Endodermal cell (in vitro differentiated cells): ENCODE data around the gene CHAF1A. TPM values are rescaled to one million over a fixed set of nuclear protein-coding genes. Genes with fewer than 3 reads are reported as not detected.

Experiments used
- DNase-seq: peaks from one replicate; pipeline ENCODE4 v3.0.0-alpha.2; 2017
- H3K27ac ChIP-seq: 2 replicates; pipeline ENCODE4 v1.5.1; 2013; ENCODE audit warnings: mild to moderate bottlenecking, low read depth, low read length, moderate library complexity
- H3K27me3 ChIP-seq: 2 replicates; pipeline ENCODE4 v1.6.1; 2013; ENCODE audit warnings: mild to moderate bottlenecking, low read length, moderate library complexity; ENCODE audit not compliant: insufficient read depth, control insufficient read depth, poor library complexity, severe bottlenecking
- H3K36me3 ChIP-seq: 2 replicates; pipeline ENCODE4 v1.7.0; 2013; ENCODE audit warnings: mild to moderate bottlenecking, low read length, moderate library complexity; ENCODE audit not compliant: control insufficient read depth, insufficient read depth
- H3K4me1 ChIP-seq: one replicate; pipeline ENCODE4 v1.7.0; 2013; ENCODE audit warnings: low read length; ENCODE audit not compliant: control insufficient read depth, insufficient read depth
- H3K4me3 ChIP-seq: 2 replicates; pipeline ENCODE4 v1.5.1; 2013; ENCODE audit warnings: mild to moderate bottlenecking, low read length, moderate library complexity
- H3K9ac ChIP-seq: 2 replicates; pipeline ENCODE4 v1.6.1; 2013; ENCODE audit warnings: mild to moderate bottlenecking, low read length, moderate library complexity; ENCODE audit not compliant: poor library complexity, severe bottlenecking; ENCODE audit errors: extremely low read depth
- H3K9me3 ChIP-seq: 2 replicates; pipeline ENCODE4 v1.6.1; 2013; ENCODE audit warnings: mild to moderate bottlenecking, low read length, moderate library complexity; ENCODE audit not compliant: control insufficient read depth
- H3K27ac Mint-ChIP-seq: 2 replicates; pipeline ENCODE4 v1.8.0; 2020; ENCODE audit warnings: mixed read lengths
- H3K27me3 Mint-ChIP-seq: 2 replicates; pipeline ENCODE4 v1.8.0; 2021; ENCODE audit warnings: mild to moderate bottlenecking, mixed read lengths; ENCODE audit not compliant: insufficient read depth
- H3K36me3 Mint-ChIP-seq: 2 replicates; pipeline ENCODE4 v1.8.0; 2020; ENCODE audit warnings: low read depth, mixed read lengths
- H3K4me1 Mint-ChIP-seq: 2 replicates; pipeline ENCODE4 v1.8.0; 2020; ENCODE audit warnings: mixed read lengths
- H3K4me3 Mint-ChIP-seq: 2 replicates; pipeline ENCODE4 v1.8.0; 2020; ENCODE audit warnings: mild to moderate bottlenecking, moderate library complexity, mixed read lengths
- H3K9me3 Mint-ChIP-seq: 2 replicates; pipeline ENCODE4 v1.8.0; 2020; ENCODE audit warnings: mild to moderate bottlenecking, mixed read lengths
- WGBS, 2 experiments: methylation state at CpG; one replicate each; pipeline versions ENCODE4 v1.1.5 to v1.1.7; 2013; ENCODE audit warnings: missing lambda C conversion rate in 2 of 2, mixed read lengths in 1 of 2; ENCODE audit not compliant: insufficient coverage in 1 of 2, insufficient read length in 1 of 2; 5-methylcytosine and 5-hydroxymethylcytosine counted together
- total RNA-seq, 2 donors: library from RNA; stranded (reverse); fragmentation: NEBNext Ultra II Directional in 1 of 2; extraction: Animal tissue kit (Norgen Biotek cat#: 25700) in 1 of 2; gene quantifications; 2 replicates in 1 of 2; 3 replicates in 1 of 2; pipeline ENCODE4 v1.2.1, GENCODE V29; 2021
- TF ChIP-seq, protein P1 (sequence below): fragments of 200-600 bp; sonication (generic); conservative IDR thresholded peaks from 2 replicates; pipeline ENCODE4 v1.5.0; 2021; ENCODE audit warnings: antibody characterized with exemption, mild to moderate bottlenecking

CHAF1A gene
- total RNA-seq, 2 donors from 2014 or later, result 70.7 to 76.9 TPM

DNA sequence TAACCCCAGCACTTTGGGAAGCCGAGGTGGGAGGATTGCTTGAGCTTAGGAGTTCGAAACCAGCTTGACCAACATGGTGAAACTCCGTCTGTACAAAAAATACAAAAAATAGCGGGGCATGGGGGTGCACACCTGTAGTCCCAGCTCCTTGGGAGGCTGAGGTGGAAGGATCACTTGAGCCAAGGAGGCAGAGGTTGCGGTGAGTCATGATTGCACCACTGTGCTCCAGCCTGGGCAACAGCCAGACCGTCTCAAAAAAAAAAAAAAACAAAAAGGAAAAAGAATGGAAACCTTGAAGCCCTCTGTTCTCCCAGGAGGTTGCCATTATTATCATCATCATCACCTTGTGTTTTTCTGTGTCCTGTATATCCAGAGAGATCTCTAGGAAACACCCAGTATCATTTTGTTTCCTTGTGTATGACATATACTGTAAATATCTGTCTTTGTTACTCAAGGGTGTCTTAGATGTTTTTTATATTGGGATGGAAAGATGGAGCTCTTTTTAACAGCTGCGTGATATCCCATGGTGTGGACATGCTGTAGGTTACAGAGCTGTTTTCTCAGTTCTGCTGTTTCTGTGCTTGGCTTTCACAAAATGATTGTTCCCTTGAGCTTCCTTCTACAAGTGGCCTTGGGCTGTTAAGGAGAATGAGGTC, 11.8 kb downstream of the CHAF1A start:
- H3K9me3 ChIP-seq, result no peaks in the 10 kb centered on the region
- Mint-ChIP-seq H3K9me3 (peaks cover 7% of the 10 kb centered on the region), H3K27me3 (no peaks in the 10 kb centered on the region), H3K4me3 (peak overlapping the region; percentile 37), H3K4me1 (peaks cover 29% of the 10 kb centered on the region), H3K27ac (peak overlapping the region; percentile 34), H3K36me3 (peaks cover 55% of the 10 kb centered on the region)
- H3K27ac ChIP-seq, result no peak overlapping the region
- H3K4me3 ChIP-seq, result peak overlapping the region; percentile 56
- H3K9ac ChIP-seq, result no peak overlapping the region
- peaks cover 69% of the 10 kb centered on the region for H3K36me3 ChIP-seq
- H3K4me1 ChIP-seq, result peaks cover 10% of the 10 kb centered on the region
- no peak for DNase-seq
- 95 to 97% methylated on average over 4 to 7 of the region's 7 CpGs for WGBS, 2 experiments
- H3K27me3 ChIP-seq, result no peaks in the 10 kb centered on the region
- TF ChIP-seq, protein P1, sequence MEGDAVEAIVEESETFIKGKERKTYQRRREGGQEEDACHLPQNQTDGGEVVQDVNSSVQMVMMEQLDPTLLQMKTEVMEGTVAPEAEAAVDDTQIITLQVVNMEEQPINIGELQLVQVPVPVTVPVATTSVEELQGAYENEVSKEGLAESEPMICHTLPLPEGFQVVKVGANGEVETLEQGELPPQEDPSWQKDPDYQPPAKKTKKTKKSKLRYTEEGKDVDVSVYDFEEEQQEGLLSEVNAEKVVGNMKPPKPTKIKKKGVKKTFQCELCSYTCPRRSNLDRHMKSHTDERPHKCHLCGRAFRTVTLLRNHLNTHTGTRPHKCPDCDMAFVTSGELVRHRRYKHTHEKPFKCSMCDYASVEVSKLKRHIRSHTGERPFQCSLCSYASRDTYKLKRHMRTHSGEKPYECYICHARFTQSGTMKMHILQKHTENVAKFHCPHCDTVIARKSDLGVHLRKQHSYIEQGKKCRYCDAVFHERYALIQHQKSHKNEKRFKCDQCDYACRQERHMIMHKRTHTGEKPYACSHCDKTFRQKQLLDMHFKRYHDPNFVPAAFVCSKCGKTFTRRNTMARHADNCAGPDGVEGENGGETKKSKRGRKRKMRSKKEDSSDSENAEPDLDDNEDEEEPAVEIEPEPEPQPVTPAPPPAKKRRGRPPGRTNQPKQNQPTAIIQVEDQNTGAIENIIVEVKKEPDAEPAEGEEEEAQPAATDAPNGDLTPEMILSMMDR, result no peak

DNA sequence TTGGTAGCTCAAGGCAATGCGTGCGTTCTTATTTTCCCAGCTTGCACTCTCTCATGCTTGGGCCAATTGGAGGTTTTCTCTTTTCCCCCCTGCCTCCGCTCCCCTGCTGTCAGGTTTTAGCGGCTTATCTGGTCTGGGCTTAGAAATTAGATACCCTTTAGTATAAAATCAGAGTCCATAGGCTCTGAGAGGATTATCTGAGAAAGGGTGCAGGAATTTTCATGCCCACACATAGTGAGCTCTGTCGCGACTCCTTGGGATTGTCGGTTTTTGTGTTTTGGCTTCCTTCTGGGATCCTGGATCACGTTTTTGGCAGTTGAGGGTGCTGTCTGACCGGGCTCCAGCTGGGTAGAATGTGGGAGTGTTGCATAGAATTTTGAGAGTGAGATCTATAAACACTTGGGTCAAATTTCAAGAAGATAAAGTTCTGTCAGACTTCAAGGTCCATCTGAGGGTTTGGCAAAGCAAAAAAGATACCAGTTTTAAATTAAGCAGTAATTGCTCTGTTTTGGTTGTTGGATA, 12.4 kb downstream of the CHAF1A start:
- peak; percentile 83 for DNase-seq
- H3K27ac ChIP-seq, result peak overlapping the region; percentile 27
- H3K36me3 ChIP-seq, result peaks cover 65% of the 10 kb centered on the region

DNA sequence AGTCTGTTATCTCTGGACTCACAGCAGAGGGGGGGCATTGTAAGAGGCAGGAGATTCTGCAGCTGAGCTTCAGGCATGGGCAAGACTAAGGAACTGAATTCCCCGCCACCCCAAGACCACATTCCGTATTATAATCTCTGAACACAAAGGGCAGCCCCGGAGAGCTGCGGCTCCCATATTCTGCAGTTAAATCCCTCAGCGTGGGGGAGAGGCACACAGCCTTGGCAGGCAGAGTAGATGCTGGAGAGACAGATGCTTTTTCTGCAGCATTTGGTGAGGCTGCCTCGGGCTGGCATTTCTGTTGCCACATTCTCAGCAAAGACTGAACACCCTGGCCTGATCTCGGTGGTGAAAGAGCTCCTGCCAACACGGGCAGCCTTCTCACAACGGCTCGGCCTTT, 12.9 kb downstream of the CHAF1A start:
- peaks cover 21% of the 10 kb centered on the region for H3K4me1 Mint-ChIP-seq
- H3K9me3 ChIP-seq, result no peaks in the 10 kb centered on the region
- H3K27ac ChIP-seq, result peak overlapping the region; percentile 27
- peak overlapping the region; percentile 43 for H3K9ac ChIP-seq
- H3K9me3 Mint-ChIP-seq, result peaks cover 7% of the 10 kb centered on the region
- peaks cover 10% of the 10 kb centered on the region for H3K4me1 ChIP-seq
- peak; percentile 72 for DNase-seq
- H3K4me3 Mint-ChIP-seq, result peak overlapping the region; percentile 37
- TF ChIP-seq, protein P1, result no peak
- peak overlapping the region; percentile 56 for H3K4me3 ChIP-seq
- H3K27me3 Mint-ChIP-seq, result no peaks in the 10 kb centered on the region
- H3K27ac Mint-ChIP-seq, result peak overlapping the region; percentile 93
- peaks cover 64% of the 10 kb centered on the region for H3K36me3 ChIP-seq
- H3K27me3 ChIP-seq, result no peaks in the 10 kb centered on the region
- 66 to 69% methylated on average over 9 to 10 of the region's 10 CpGs for WGBS, 2 experiments
- H3K36me3 Mint-ChIP-seq, result peaks cover 53% of the 10 kb centered on the region

More for the DNA sequence above, 12.4 kb downstream of the CHAF1A start:
- peak overlapping the region; percentile 37 for H3K4me3 Mint-ChIP-seq
- H3K9ac ChIP-seq, result peak overlapping the region; percentile 43
- H3K4me1 Mint-ChIP-seq, result peaks cover 23% of the 10 kb centered on the region
- H3K4me1 ChIP-seq, result peaks cover 10% of the 10 kb centered on the region
- WGBS, 2 experiments, result 40 to 83% methylated on average over 7 to 9 of the region's 9 CpGs
- peak overlapping the region; percentile 93 for H3K27ac Mint-ChIP-seq
- H3K4me3 ChIP-seq, result peak overlapping the region; percentile 56
- H3K27me3 Mint-ChIP-seq, result no peaks in the 10 kb centered on the region
- no peaks in the 10 kb centered on the region for H3K27me3 ChIP-seq
- TF ChIP-seq, protein P1, result no peak
- H3K36me3 Mint-ChIP-seq, result peaks cover 53% of the 10 kb centered on the region
- H3K9me3 ChIP-seq, result no peaks in the 10 kb centered on the region
- peaks cover 7% of the 10 kb centered on the region for H3K9me3 Mint-ChIP-seq
